AML-193 (cell line): ENCODE results near the gene ANGPTL7.
"Not testable (repeated sequence)": the region's sequence is repeated elsewhere in the genome, so short reads cannot be mapped to it uniquely, and the experiment has no call there.

Source experiments
- DNase-seq, 2 experiments: peaks; one replicate each; lab custom pipeline; 2025; lab: John Stamatoyannopoulos, UW

The ANGPTL7 gene, protein sequence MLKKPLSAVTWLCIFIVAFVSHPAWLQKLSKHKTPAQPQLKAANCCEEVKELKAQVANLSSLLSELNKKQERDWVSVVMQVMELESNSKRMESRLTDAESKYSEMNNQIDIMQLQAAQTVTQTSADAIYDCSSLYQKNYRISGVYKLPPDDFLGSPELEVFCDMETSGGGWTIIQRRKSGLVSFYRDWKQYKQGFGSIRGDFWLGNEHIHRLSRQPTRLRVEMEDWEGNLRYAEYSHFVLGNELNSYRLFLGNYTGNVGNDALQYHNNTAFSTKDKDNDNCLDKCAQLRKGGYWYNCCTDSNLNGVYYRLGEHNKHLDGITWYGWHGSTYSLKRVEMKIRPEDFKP

DNA sequence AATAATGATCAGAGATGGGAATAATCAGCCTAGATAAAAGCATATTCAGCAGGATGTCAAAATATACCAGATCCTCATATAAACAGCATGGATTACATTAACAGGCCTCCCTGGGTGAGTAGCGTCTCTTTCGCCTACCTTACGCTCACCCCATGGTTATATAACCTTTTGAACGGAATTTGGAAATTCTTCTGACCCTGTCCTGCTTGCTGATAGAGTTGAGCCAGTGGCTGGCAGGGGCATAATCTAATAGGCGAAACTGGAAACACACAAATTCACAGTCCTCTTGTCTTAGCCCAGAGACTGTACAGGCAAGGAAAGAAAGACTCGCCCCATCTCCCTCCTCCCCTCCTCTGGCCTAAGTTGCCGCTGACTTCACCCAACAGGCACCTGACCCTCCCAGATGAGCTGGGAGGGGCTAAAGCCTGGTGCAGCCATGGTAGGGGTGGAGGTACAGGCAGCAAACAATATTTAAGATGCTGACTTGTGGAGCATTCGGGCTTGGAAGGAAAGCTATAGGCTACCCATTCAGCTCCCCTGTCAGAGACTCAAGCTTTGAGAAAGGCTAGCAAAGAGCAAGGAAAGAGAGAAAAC lies at the start of gene ANGPTL7:
Gene ANGPTL7 (plus strand): TSS at position 498 of the 594 bp plus-strand sequence. CDS start 225 bp downstream, outside the sequence.
- no peak for DNase-seq

DNA sequence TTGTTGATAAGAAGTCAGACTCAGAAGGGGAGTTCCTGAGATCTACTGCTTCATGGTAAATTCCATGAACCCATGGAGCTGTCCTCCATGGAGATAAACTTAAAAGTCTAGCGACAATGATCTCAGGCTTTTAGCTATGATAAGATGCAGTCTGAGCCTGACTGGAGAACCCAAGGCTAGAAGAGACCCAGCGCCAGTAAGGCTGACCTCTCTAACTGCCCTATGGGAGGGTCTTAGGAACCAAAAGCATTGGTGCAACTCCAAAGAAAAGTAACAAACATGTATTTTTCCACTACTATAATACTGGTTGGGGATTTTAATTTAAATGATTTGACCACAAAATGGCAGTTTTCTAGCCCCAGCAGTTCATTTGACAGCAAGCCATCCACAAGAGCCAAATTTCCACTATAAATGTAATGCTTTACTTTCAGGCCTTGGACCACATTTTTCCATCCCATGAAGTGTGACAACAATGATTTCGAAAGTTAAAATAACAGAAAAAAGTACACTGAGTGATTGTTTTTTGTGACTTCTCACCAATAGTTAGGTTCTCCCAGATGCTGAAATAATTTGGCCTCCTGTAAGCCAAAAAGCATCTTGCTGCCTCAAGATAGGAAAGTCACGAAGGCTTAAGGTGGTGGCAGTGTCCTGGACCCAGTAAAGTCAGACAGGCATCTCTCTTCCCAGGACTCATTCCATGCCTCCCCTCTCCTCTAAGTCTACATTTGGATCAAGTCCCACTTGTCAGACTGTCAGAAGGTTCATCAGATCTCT lies 46.4 kb upstream of the ANGPTL7 start:
- DNase-seq, result no peak

DNA sequence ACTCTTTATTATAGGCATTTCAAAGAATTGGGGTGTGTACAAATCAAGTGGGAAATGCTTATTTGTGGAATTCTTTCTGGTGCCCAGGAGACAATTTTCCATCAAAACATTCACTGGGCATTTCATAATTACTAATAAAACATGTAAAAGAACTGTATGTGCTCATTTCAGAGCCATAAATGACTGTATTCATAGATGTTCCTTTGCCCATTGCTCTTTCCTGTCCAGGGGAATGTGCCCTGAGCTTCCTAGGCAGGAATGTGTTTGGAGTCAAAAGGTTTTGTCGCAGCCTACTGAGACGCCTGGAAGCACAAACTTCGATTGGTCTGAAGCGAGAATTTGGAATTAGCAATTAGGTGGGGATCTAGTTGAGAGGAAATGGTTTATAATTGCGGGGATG lies 45.8 kb upstream of the ANGPTL7 start:
- no peak for DNase-seq

DNA sequence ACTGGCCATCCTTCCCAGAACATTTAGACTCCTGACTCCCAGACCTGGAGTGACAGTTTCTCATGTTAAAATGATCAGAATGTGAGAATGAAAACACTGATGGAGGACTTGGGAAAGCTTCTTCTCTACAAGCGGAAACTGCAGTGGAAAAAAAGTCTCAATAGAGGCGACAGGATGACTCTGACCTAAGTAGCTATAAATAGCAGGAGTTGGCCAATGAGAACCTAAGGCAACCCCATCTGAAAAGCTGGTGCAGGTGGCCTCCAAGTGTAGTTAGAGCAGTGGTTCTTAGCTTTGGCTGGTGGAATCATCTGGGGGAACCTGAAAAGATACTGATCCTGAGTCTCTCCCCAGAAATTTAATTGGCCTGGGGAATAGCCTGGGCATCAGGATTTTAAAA lies 45.2 kb upstream of the ANGPTL7 start:
- no peak for DNase-seq

DNA sequence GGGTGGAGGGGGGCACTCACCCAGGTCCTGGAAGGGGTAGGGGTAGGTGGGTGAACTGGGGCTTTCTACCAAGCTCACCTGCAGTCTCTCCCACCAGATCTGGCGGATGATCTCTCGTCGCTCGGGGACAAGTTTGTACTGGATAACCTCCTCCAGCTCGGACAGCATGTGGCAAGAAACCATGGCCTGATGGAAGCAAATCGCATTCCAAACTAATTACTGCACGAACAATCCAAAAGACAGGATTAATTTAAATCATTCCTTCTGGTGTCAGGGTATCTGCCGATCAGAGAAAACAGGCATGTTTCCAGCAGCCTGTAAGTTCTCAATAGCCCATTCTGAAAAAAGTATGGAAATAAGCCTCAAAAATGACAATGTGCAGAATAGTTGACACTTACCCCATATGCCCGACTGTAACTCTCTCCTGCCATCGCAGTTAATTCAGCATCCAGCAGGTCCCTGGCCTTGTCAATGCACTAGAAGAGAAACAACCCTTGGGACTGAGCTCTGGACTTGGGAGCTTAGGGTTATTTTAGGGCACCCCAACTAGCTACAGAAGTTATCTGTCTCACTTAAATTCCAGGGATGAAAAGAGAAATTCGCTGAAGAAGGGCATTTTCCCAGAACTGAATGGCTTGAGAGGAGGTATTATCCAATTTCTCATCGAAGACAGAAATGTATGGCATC lies 44.4 kb upstream of the ANGPTL7 start:
- DNase-seq, result no peak

DNA sequence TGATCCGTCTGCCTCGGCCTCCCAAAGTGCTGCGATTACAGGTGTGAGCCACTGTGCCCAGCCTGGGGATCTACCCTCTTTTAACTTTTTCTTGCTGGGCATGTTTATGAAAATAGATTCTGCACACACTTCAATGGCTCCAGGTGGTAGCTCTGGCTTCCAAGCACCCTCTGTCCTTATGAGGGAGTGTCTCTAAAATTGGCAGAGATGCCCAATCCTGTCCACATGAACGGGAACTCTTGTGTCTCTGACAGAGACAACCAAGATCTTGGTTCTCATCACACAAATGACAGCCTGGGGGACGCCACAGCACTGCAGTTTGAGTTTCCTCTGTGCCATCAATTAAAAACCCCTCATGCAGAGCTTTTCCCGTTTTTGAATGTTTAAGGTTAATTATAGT lies 43.4 kb upstream of the ANGPTL7 start:
- DNase-seq, result no peak

DNA sequence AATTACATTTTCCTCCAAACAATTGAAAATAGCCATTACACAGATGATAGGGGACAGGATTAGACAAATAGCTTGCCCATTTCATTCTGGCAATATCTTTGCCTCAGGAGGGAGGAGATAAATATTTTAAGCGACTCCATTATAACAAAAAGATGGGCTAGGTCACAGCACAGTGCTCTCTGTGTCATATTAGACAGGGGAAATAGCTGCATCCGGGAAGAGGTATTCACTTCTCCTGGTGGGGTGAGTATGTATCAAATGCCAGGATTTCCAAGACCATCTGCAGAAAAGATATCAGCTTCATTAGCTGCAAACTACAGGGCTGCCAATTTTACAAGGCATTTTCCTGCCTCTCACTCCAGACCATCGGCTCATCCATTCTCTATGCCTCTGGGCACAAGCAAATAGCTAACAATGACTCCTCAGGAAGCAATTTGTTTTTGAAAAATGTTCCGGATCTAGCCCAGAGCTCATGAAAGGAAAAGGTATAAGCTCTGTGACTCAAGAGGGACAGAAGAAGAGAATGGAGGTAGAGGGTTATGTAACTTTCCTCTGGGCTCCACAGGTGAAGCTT lies 41.9 kb upstream of the ANGPTL7 start:
- no peak for DNase-seq

DNA sequence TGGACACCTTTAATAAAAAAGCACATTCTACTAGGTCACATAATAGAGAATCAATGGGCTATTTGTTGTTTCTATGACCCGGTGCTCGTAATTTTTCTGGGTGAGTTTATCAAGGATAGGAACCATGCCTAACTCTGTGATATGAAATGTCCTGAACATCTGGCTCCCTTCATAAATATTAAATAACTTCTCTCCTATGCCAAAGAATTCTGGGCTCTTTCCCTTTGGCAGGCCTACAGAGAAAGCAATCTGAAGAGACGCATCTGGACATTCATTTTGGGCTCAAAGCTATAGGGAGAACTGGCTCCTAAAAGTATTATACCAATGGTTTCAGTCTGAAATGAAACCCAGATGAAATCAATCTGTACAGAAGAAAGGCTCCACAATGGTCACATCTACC lies 38.8 kb upstream of the ANGPTL7 start:
- DNase-seq, result no peak

DNA sequence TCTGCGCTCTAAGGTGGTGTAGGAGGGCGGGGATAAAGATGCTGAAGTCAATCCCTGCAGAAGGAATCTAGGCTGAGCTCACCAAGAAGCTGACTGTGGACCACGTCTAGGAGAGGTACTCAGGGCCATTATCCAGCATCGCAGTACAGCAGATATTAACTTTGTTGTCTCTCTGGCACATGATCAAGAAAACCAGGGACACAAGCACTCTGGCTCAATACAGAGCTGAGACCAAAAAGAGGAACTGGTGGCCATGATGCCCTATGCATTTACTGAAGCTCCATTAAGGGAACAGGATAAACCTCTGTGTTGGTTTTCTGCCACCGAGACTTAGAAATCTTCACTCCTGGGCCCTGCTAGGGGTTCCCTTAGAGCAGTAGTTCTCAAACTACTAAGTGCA lies 38.0 kb upstream of the ANGPTL7 start:
- DNase-seq, result peak; percentile 2 to 7

DNA sequence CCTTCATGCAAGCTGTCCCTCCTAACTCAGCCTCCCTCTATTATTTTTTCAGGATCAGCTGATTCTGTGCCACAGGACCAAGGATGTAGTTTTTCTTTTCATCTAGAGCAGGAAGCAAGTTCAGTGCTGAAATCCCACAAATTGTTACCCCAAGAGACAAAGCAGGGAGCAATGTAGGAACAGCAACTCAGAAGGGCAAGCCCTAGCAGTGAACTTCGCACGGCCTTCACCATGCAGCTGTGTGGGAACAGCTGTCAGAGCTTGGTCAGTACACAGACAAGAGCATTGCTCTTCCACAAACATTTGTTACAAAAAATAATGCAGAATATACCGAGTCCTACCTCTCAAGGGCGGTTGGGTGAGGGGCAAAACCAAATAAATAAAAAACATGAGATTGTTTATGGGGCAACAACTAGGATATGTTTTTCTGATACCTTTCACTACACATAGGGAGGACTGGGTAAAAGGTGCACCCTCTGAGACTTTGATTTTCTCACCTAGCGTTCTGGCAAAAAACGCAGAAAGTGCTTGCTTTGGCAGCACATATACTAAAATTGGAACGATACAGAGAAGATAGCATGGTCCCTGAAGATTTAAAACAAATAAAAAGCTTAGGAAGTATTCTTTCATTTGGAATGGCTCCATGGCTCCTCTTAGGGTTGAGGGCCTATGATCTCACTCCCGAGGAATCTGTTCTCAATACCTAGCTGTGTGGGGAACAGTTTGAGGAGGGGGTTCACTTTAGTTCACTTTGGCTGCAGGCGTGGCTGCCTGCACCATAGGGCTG lies 37.1 kb upstream of the ANGPTL7 start:
- DNase-seq, result no peak

DNA sequence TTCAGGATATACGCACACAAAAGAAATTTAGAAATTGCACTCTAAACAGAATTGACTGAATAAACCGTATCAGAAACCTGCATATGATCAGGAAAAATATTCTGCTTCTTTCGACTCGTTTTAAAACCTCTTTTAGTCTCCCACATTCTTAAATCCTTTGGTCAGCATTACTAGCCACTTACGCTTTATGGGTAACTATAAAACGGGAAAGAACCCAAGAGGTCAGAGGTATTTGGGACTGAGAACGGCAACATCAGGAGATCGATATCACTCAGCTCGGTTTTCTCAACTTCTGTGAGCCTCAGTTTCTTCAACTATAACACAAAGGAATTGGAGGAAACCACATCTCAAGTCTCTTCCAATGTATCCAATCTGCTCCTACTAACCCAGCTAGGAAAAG lies 36.4 kb upstream of the ANGPTL7 start:
- no peak for DNase-seq

DNA sequence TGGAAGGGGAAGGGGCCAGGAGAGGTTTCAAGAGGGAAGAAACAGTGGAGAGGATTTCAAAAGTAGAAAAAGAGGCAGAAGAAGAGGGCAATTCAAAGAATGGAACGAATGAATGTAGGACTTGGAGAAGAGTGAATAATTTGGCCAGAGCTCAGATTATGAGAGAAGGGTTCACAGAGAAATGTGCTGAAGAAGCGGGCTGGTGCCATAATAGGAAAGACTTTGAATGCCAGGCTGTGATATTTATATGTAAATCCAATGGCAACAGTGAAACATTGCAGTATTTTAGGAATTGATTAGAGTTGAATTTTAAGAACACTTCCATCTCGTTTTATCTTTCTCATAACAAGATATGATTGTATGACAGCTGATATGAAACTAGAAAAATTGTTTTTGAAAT lies 36.0 kb upstream of the ANGPTL7 start:
- DNase-seq, result no peak

DNA sequence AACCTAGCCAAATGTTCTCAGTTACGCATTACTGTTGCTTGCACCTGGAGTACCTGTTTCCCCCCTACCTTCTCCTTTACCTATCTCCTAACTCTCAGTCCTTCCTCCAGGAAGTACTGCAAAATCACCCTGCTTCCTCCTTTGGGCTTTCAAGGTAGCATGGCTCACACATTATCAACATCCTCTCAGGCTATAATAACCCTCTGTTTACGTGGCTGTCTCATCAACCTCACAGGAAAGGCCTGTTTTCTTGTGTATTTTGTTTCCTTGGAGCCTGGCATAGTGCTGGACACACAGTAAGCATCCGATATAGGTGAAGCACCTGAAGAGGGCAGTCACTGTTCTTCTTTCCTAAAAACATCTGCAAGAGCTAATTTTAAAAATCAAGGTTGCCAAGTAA lies 32.7 kb upstream of the ANGPTL7 start:
- DNase-seq, result no peak

DNA sequence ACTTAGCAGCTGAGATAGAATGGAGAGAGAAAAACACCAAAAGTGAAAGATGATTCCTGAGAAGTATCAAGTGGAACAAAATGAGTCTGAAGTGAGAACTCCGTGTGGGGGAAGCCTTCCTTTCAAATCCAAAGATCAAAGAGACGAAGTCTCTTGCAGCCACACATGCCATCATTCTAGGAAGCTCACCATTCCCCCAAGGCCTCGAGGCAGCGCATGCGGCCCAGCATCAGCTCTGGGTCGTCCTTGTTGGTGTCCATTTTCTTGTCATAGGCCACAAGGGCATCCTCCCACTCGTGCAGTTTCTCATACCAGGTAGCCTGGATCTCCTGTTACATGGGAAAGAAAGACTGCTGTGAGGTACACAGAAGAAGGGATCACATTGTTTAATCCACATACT lies 32.2 kb upstream of the ANGPTL7 start:
- DNase-seq, result no peak

DNA sequence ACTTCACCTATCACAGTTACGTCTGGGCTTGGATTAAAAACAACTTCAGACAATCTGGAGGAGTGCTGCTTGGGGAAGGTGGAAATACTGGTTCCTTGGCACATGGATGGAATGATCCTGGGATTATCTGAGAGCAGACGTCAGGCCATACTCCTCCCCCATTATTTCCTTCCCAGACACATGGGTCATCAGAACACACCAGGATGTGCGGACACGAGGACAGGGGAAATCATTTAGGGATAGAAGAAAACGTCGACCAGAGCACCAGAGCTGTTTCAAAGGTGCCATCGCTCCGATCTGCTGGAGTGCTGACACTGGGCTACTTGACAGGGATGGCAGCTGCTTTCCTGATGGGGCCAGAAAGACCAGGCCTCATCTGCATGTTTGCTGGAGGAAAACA lies 31.8 kb upstream of the ANGPTL7 start:
- no peak for DNase-seq

DNA sequence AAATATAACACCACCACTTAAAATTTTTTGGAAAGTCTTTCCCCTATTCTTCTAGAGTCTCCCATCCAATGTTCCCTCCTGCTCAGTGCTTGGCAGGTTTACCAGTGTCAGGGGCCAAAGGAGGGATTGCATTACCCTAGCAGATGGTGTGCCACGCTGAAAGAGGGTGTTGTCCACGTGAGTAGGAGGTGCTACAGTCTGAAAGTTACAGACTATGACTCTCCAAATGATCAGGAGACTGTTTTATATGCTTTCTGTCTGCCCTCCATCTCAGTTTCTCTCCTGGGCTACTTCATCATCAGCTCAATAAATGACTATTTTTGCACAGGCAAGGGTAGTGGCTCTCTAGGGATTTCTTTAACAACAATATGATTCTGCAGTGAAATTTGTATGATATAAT lies 31.3 kb upstream of the ANGPTL7 start:
- no peak for DNase-seq

DNA sequence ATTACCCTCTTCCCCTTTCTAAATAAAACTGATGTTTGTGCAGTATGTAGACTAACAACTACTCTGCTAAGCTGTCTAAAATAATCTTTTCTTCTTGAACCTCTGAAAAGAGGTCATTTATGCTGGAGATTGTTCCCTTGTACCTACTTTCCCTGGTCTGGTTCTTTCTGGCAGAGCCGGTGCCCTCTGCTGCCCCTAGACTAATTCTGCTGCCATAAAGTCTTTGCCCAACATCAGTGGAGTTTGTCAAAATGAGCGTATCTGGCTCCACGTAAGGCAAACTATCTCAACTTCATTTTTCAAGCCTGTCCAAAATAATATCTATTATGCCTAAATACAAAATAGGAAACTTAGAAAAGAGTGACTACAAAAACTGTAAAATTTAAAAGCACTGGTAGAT lies 30.9 kb upstream of the ANGPTL7 start:
- DNase-seq, result no peak

DNA sequence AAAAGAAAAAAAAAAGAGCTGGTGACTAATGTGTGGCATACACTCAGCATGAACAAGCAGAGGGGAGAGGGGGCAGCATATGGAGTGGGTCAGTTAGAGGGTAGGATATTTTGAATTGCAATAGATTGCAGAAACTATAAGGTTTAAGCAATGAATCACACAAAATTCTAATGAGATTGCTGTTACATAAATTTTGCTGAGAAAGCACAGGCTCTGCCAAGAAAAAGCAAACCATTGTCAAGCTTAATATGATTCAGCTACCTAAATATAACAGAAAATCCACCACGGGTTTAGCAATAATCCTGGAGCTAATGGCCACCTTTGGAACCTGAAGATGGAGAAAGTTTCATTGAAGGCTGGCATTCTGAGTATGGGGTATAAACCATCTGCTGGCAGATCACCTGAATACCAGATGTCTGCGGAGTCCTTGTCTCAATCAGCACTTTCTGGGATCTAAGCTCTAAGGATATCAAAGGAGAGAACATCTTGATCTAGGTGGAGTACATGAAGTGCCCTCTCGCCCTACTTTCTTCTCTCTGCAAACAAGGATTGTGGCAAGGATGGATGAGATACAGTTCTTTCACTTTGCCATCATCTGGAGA lies 30.3 kb upstream of the ANGPTL7 start:
- DNase-seq, result no peak

DNA sequence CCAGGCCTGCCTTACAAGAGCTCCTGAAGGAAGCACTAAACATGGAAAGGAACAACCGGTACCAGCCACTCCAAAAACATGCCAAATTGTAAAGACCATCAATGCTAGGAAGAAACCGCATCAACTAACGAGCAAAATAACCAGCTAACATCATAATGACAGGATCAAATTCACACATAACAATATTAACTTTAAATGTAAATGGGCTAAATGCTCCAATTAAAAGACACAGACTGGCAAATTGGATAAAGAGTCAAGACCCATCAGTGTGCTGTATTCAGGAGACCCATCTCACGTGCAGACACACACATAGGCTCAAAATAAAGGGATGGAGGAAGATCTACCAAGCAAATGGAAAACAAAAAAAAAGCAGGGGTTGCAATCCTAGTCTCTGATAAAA lies 26.4 kb upstream of the ANGPTL7 start:
- not testable (repeated sequence) for DNase-seq

DNA sequence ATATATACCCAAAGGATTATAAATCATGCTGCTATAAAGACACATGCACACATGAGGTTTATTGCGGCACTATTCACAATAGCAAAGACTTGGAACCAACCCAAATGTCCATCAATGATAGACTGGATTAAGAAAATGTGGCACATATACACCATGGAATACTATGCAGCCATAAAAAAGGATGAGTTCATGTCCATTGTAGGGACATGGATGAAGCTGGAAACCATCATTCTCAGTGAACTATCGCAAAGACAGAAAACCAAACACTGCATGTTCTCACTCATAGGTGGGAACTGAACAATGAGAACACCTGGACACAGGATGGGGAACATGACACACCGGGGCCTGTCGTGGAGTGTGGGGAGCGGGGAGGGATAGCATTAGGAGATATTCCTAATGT lies 22.4 kb upstream of the ANGPTL7 start:
- DNase-seq, result not testable (repeated sequence)

DNA sequence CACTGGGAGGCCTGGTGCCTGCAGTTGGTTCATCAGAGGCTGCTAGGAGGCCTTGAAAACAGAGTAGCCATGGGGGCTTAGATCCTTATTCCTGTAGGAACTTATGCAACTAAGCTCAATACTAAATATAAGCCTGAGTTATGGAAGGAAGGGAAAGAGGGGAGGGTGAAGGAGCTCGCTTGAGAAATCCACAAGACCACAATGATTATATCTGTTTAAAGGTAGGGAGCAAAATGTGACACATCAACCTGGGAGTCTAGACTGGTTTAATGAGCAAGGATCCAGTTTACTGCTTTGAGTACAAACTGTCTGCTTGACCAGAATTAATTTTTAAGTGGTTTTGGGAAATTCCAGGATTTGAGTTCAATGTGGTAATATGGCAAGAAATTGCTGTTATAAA lies 20.4 kb upstream of the ANGPTL7 start:
- DNase-seq, result no peak
